SU-DHL-6 (cell line): ENCODE results near the gene GDI1.

Source experiments
- CTCF ChIP-seq: fragments of 200-600 bp; sonication (generic); IDR thresholded peaks from one replicate; pipeline ENCODE4 v1.5.1; 2017; ENCODE audit warnings: antibody characterized with exemption, mild to moderate bottlenecking, low read length, moderate library complexity; ENCODE audit not compliant: insufficient read depth, poor library complexity, severe bottlenecking
- EZH2phosphoT487 ChIP-seq: fragments of 200-600 bp; sonication (generic), shearing (Covaris generic); conservative IDR thresholded peaks from 2 replicates; pipeline ENCODE4 v1.6.1; 2018; ENCODE audit warnings: mild to moderate bottlenecking, antibody characterized with exemption, low read length, moderate library complexity, mixed read lengths

- TF ChIP-seq CTCF = no peak
- TF ChIP-seq EZH2phosphoT487 = no peak
Measured at GRCh38 chrX:154486396-154487207, 49.6 kb downstream of the GDI1 start, which contains the start of gene UBL4A.
